ENCODE data around the gene TNXB. TPM values are rescaled to one million over a fixed set of nuclear protein-coding genes. Genes with fewer than 3 reads are reported as not detected.

The TNXB gene
- total RNA-seq, 4 donors from 2014 or later = 24.9 to 155 (median 46.3) TPM

- intact Hi-C loops (cut with DNase I; ENCODE audit: low total_unique reads) = no loop called here
- TF ChIP-seq, protein P1, sequence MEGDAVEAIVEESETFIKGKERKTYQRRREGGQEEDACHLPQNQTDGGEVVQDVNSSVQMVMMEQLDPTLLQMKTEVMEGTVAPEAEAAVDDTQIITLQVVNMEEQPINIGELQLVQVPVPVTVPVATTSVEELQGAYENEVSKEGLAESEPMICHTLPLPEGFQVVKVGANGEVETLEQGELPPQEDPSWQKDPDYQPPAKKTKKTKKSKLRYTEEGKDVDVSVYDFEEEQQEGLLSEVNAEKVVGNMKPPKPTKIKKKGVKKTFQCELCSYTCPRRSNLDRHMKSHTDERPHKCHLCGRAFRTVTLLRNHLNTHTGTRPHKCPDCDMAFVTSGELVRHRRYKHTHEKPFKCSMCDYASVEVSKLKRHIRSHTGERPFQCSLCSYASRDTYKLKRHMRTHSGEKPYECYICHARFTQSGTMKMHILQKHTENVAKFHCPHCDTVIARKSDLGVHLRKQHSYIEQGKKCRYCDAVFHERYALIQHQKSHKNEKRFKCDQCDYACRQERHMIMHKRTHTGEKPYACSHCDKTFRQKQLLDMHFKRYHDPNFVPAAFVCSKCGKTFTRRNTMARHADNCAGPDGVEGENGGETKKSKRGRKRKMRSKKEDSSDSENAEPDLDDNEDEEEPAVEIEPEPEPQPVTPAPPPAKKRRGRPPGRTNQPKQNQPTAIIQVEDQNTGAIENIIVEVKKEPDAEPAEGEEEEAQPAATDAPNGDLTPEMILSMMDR (IDR thresholded peaks at IDR 0.05) = no peak
- TF ChIP-seq POLR2A (IDR thresholded peaks at IDR 0.05) = no peak
- no peak overlapping the region for H3K4me3 ChIP-seq (ENCODE audit: low read depth, poor library complexity, severe bottlenecking)
- no peak for DNase-seq (ENCODE audit: low spot score in 2 of 2)
- WGBS, 2 donors = 52 to 55% methylated on average over 6 of the region's 6 CpGs
Measured at GRCh38 chr6:32082478-32082877, 26.7 kb downstream of the TNXB start.

- H3K4me3 ChIP-seq (ENCODE audit: low read depth, poor library complexity, severe bottlenecking) = no peak overlapping the region
- WGBS, 2 donors = 44 to 46% methylated on average over 20 to 22 of the region's 22 CpGs
- peak; percentile 48 to 95 for DNase-seq (ENCODE audit: low spot score in 2 of 2)
- TF ChIP-seq POLR2A (IDR thresholded peaks at IDR 0.05) = no peak
- intact Hi-C loops (cut with DNase I; ENCODE audit: low total_unique reads) = no loop called here
Measured at GRCh38 chr6:32081168-32081990, 27.8 kb downstream of the TNXB start.

DNA sequence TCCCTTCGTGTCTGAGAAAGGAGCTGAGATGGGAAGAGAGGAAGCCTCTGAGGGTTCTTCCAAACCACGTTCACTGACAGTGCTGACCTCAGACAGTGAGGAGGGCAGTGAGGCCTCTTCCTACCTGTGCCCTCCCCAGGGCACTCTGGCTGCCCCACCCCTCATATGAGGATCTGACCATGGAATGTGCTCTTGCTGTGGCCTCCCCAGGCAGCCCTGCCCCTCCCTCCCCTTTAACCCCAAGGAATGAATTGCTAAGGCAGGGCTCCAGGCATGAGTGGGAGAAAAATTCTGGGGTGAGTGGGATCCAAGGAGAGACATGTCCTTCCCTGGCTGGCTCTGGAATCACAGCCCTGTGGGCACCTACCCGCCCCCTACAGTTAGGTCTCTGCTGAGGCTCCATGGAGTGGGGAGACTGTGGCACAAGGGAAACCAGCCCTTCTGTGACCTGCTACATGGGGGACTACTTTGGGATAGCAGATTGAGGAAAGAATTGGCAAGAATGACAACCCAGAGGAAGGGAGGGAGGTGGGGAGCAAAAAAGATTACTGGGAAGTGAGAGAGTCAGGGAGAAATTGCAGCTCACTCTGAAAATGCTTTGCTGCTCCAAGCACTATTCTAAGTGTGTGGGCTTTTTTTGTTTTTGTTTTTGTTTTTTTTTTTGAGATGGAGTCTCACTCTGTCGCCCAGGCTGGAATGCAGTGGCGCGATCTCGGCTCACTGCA lies 29.4 kb downstream of the TNXB start:
- H3K4me3 ChIP-seq (ENCODE audit: low read depth, poor library complexity, severe bottlenecking) = no peak overlapping the region
- DNase-seq (ENCODE audit: low spot score in 2 of 2) = no peak
- WGBS, 2 donors = 68 to 88% methylated on average over 7 of the region's 7 CpGs
- intact Hi-C loops (cut with DNase I; ENCODE audit: low total_unique reads) = no loop called here
- TF ChIP-seq, protein P1 (IDR thresholded peaks at IDR 0.05) = no peak
- no peak for TF ChIP-seq POLR2A (IDR thresholded peaks at IDR 0.05)

GRCh38 chr6:32076321-32076809 lies 32.8 kb downstream of the TNXB start:
- 48 to 57% methylated on average over 12 of the region's 12 CpGs for WGBS, 2 donors
- intact Hi-C loops (cut with DNase I; ENCODE audit: low total_unique reads) = no loop called here
- TF ChIP-seq, protein P1 (IDR thresholded peaks at IDR 0.05) = no peak
- no peak for TF ChIP-seq POLR2A (IDR thresholded peaks at IDR 0.05)
- H3K4me3 ChIP-seq (ENCODE audit: low read depth, poor library complexity, severe bottlenecking) = no peak overlapping the region
- no peak for DNase-seq (ENCODE audit: low spot score in 2 of 2)

DNA sequence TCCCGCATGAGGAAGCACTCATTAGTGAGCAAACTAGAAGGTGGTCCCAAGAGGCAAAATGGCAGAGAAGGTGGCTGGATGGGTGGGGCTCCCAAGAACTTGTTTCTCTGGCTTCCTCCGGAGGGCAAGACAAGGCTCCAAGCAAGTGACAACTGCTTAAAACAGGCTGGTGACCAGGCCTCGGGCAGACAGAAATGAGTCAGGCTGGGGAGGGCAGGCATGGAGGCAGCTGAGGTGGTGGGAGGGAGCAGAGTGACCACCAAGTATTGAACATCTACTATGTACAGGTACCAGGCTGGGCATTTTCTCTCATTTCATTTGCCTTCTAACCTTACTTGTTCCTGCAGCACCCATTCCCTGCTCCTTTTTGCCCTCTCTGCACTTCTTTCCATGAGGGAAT lies 33.4 kb downstream of the TNXB start:
- DNase-seq (ENCODE audit: low spot score in 2 of 2) = no peak
- intact Hi-C loops (cut with DNase I; ENCODE audit: low total_unique reads) = no loop called here
- TF ChIP-seq POLR2A (IDR thresholded peaks at IDR 0.05) = no peak
- TF ChIP-seq, protein P1 (IDR thresholded peaks at IDR 0.05) = no peak

GRCh38 chr6:32074996-32075532 lies 34.1 kb downstream of the TNXB start:
- H3K4me3 ChIP-seq (ENCODE audit: low read depth, poor library complexity, severe bottlenecking) = no peak overlapping the region
- TF ChIP-seq, protein P1 (IDR thresholded peaks at IDR 0.05) = no peak
- no peak for TF ChIP-seq POLR2A (IDR thresholded peaks at IDR 0.05)
- WGBS, 2 donors = 89 to 92% methylated on average over 8 of the region's 8 CpGs
- no peak for DNase-seq (ENCODE audit: low spot score in 2 of 2)
- intact Hi-C loops (cut with DNase I; ENCODE audit: low total_unique reads) = no loop called here

More for the DNA sequence above, 33.4 kb downstream of the TNXB start:
- WGBS, 2 donors = 60 to 68% methylated on average over 3 of the region's 3 CpGs
- H3K4me3 ChIP-seq (ENCODE audit: low read depth, poor library complexity, severe bottlenecking) = no peak overlapping the region
